GM04503 (cell line): ENCODE measurements around the gene SLC25A21.

Source experiments
- DNase-seq: peaks from one replicate; pipeline ENCODE4 v3.0.0-alpha.2; 2012; ENCODE audit warnings: low read depth

SLC25A21 gene

DNA sequence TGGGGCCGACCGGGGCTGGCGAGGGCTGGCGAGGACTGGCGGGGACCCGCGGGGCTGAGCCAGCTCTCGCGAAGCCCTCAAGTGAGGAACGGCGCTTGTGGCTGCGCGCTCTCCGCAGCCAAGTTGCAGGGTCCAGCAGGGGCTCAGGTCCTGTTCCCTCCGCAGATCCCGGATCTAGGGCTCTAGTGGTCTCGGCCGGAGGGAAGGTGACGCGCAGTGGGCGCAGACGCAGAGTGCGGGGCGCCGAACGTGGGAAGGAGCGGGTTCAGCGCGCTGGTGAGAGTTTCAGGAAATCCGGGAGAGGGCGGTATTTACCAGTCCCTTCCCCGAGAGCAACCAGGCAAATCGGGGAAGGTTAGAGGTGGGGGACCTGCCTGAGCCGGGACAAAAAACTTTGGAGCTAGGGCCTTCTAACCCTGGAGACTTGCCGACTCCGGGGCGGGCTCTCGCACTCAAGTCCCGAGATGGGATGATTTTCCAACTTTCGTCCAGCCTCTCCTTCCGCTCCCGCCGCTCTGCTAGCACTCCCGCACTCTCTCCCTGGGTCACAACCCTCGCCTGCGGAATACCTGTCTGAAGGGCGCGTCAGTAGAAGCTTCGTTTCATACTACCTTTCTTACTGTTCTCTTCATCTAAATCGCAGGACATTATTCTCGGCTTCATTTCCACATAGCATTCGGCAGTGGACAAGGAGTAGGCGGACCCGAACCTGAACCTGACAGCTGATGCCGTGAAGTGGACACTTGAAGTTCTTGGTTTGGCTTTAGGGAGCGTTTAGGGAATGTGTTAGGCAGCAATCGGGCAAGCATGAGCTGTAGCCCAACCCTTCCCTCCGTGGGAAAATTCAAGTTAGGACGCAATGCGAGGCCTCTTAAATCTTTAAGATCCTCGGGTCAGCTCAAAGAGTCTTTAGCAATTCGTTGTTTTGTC, 524.3 kb downstream of the SLC25A21 start:
- DNase-seq, result no peak

DNA sequence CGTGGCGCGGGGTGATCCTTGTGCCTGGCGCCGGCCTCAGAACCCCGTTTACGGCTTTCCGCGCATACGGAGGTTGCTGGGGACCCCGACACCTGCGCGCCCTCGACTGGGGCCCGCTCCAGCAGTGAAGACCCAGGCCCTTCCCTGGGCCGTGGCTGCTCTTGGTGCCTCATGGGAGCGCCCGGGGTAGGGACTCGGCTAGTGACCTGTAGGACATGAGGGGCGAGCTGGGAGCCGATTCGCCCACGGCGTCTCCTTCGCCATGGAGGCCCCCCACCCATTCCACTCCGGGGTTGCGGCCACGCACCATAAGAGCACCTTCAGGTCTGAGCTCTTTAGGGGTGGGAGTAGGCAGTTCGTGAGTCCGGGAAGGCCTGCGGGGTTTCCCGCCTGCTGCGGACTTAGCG, 525.0 kb downstream of the SLC25A21 start:
- no peak for DNase-seq

DNA sequence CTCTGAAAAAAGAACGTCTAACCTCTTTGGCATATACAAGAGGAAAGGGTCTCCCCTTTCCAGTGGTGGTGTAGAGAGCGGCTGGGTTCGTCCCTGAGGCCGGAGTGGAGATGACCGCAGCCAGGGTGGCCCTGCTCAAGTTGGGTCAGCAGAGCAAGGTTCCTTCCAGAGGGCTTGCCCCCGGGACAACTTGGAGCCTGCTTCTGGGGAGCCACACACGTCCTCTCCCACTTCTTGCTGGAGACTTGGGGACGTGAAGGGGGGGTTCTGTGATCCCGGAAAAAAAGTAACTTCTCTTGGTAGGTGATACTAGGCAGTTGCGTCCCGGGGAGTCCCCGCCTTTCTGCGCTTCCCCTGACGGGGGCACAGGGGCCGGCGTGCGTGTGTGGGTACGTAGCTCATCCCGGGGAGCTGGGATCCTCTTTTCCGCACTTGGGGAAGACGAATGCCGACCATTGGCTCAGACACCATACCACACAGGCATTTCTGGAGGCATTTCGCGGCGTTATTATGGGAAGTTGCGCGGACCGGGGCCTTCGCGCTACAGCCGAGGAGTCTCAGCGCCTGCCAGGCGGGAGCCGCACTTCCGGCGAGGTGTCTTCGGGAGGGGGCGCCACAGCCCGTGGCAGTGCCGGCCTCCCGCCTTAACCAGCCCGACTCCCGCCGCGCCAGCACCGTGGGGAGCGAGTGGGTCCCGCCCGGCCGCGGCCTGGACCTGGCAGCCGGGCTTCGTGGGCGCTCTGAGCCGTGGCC, 525.6 kb downstream of the SLC25A21 start:
- DNase-seq, result no peak

DNA sequence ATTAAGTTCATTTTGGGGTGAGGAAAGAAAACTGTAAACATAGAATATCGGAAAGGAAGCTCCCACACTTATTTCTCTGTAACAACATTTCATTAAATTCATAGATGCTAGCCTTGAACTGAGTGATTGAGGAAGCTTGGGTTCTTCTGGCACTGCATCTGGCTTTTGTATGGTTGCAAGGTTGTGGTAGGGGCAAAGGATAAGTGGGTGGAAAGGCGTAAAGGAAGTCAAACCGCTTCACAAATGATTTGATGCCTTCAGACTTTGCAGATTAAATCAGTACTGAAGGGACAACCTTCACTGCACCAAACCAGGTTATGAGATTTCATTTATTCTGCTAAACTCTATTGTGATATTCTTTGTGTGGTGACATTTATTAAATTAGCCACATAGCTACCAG, 538.8 kb downstream of the SLC25A21 start:
- no peak for DNase-seq
